GM21390 (cell line): Measurements from ENCODE around the gene IGF2BP2.

Experiments used
- ATAC-seq: cut with Tn5 transposase; IDR thresholded peaks from one replicate; pipeline ENCODE4 v1.9.1; 2021; ENCODE audit not compliant: unreplicated experiment

IGF2BP2 gene

GRCh38 chr3:185767002-185767688, 57.7 kb downstream of the IGF2BP2 start:
- ATAC-seq: no peak

GRCh38 chr3:185766329-185767001, 58.4 kb downstream of the IGF2BP2 start:
- ATAC-seq: no peak

- no peak for ATAC-seq
Measured at GRCh38 chr3:185764980-185765370, 59.9 kb downstream of the IGF2BP2 start.

GRCh38 chr3:185764163-185764979, 60.5 kb downstream of the IGF2BP2 start:
- no peak for ATAC-seq

GRCh38 chr3:185763347-185764005, 61.4 kb downstream of the IGF2BP2 start:
- no peak for ATAC-seq

GRCh38 chr3:185760550-185760949, 64.3 kb downstream of the IGF2BP2 start:
- no peak for ATAC-seq

GRCh38 chr3:185760088-185760487, 64.8 kb downstream of the IGF2BP2 start:
- no peak for ATAC-seq

- ATAC-seq: no peak
Measured at GRCh38 chr3:185759512-185759911, 65.3 kb downstream of the IGF2BP2 start.

- ATAC-seq: no peak
Measured at GRCh38 chr3:185758912-185759311, 65.9 kb downstream of the IGF2BP2 start.

GRCh38 chr3:185757176-185757575, 67.7 kb downstream of the IGF2BP2 start:
- ATAC-seq: no peak

- ATAC-seq: no peak
Measured at GRCh38 chr3:185756477-185756876, 68.4 kb downstream of the IGF2BP2 start.

GRCh38 chr3:185754920-185755319, 69.9 kb downstream of the IGF2BP2 start:
- no peak for ATAC-seq

GRCh38 chr3:185753354-185753753, 71.5 kb downstream of the IGF2BP2 start:
- no peak for ATAC-seq

GRCh38 chr3:185750702-185751101, 74.1 kb downstream of the IGF2BP2 start:
- ATAC-seq: no peak

GRCh38 chr3:185750015-185750414, 74.8 kb downstream of the IGF2BP2 start:
- ATAC-seq: no peak

GRCh38 chr3:185746470-185746869, 78.4 kb downstream of the IGF2BP2 start:
- no peak for ATAC-seq

- no peak for ATAC-seq
Measured at GRCh38 chr3:185744997-185745843, 79.6 kb downstream of the IGF2BP2 start.

- no peak for ATAC-seq
Measured at GRCh38 chr3:185741586-185741985, 83.3 kb downstream of the IGF2BP2 start.

- no peak for ATAC-seq
Measured at GRCh38 chr3:185740133-185740532, 84.7 kb downstream of the IGF2BP2 start.

- ATAC-seq: no peak
Measured at GRCh38 chr3:185739264-185739701, 85.6 kb downstream of the IGF2BP2 start.
